Measurements from ENCODE around the gene USP17L21. TPM values are rescaled to one million over a fixed set of nuclear protein-coding genes. Genes with fewer than 3 reads are reported as not detected.
"Not testable (repeated sequence)": the region's sequence is repeated elsewhere in the genome, so short reads cannot be mapped to it uniquely, and the experiment has no call there.

USP17L21 gene
- total RNA-seq, result not detected
- not detected for total RNA-seq (2013)

GRCh38 chr4:9262572-9262971, at the start of gene USP17L21:
Gene USP17L21 (plus strand): TSS chr4:9262872. CDS start chr4:9262872, 0 bp downstream.
- H3K27me3 Mint-ChIP-seq (ENCODE audit: low read depth in 2 of 2); DNase-seq; H3K4me3 Mint-ChIP-seq; H3K4me1 Mint-ChIP-seq; H3K36me3 Mint-ChIP-seq; H3K27me3 ChIP-seq (ENCODE audit: control insufficient read depth, insufficient read depth, low read length); H3K9me3 ChIP-seq (ENCODE audit: control insufficient read depth, insufficient read depth, low read length); H3K27ac Mint-ChIP-seq; H3K9me3 Mint-ChIP-seq; H3K36me3 ChIP-seq (ENCODE audit: control insufficient read depth, insufficient read depth, low read length); ATAC-seq; H3K4me3 ChIP-seq (ENCODE audit: low read length); H3K27ac ChIP-seq (ENCODE audit: low read length); intact Hi-C loops (cut with micrococcal nuclease); H3K4me1 ChIP-seq (ENCODE audit: control insufficient read depth, insufficient read depth, low read length): not testable (repeated sequence)
- WGBS (ENCODE audit: insufficient coverage), result no CpG with 5 or more reads among the region's 13 CpGs

- peak in 1 of 2 donors; percentile 14 for DNase-seq
- ATAC-seq; H3K4me3 ChIP-seq (ENCODE audit: low read length); H3K27ac Mint-ChIP-seq; H3K36me3 Mint-ChIP-seq; H3K27me3 Mint-ChIP-seq (ENCODE audit: low read depth in 2 of 2); H3K9me3 ChIP-seq (ENCODE audit: control insufficient read depth, insufficient read depth, low read length); H3K27me3 ChIP-seq (ENCODE audit: control insufficient read depth, insufficient read depth, low read length); H3K4me1 Mint-ChIP-seq; H3K27ac ChIP-seq (ENCODE audit: low read length); H3K4me1 ChIP-seq (ENCODE audit: control insufficient read depth, insufficient read depth, low read length); H3K9me3 Mint-ChIP-seq; H3K4me3 Mint-ChIP-seq; H3K36me3 ChIP-seq (ENCODE audit: control insufficient read depth, insufficient read depth, low read length); intact Hi-C loops (cut with micrococcal nuclease): not testable (repeated sequence)
- WGBS (ENCODE audit: insufficient coverage), result 85% methylated on average over 10 of the region's 14 CpGs
Measured at GRCh38 chr4:9214701-9215100, 48.0 kb upstream of the USP17L21 start.

- H3K27ac ChIP-seq (ENCODE audit: low read length); H3K36me3 ChIP-seq (ENCODE audit: control insufficient read depth, insufficient read depth, low read length); H3K36me3 Mint-ChIP-seq; H3K9me3 Mint-ChIP-seq; H3K27ac Mint-ChIP-seq; H3K9me3 ChIP-seq (ENCODE audit: control insufficient read depth, insufficient read depth, low read length); H3K4me1 ChIP-seq (ENCODE audit: control insufficient read depth, insufficient read depth, low read length); intact Hi-C loops (cut with micrococcal nuclease); H3K4me1 Mint-ChIP-seq; ATAC-seq; H3K27me3 Mint-ChIP-seq (ENCODE audit: low read depth in 2 of 2); DNase-seq; H3K4me3 Mint-ChIP-seq; H3K27me3 ChIP-seq (ENCODE audit: control insufficient read depth, insufficient read depth, low read length); H3K4me3 ChIP-seq (ENCODE audit: low read length): not testable (repeated sequence)
- 88% methylated on average over 1 of the region's 14 CpGs for WGBS (ENCODE audit: insufficient coverage)
Measured at GRCh38 chr4:9215105-9215504, 47.6 kb upstream of the USP17L21 start, which contains the start of gene USP17L11. Gene USP17L11 (plus strand): TSS chr4:9215405. CDS start chr4:9215405, 0 bp downstream.

- intact Hi-C loops (cut with micrococcal nuclease); H3K36me3 ChIP-seq (ENCODE audit: control insufficient read depth, insufficient read depth, low read length); H3K27ac ChIP-seq (ENCODE audit: low read length); H3K27me3 ChIP-seq (ENCODE audit: control insufficient read depth, insufficient read depth, low read length); H3K9me3 Mint-ChIP-seq; H3K9me3 ChIP-seq (ENCODE audit: control insufficient read depth, insufficient read depth, low read length); H3K4me1 ChIP-seq (ENCODE audit: control insufficient read depth, insufficient read depth, low read length); H3K27me3 Mint-ChIP-seq (ENCODE audit: low read depth in 2 of 2); H3K4me3 Mint-ChIP-seq; H3K36me3 Mint-ChIP-seq; H3K4me1 Mint-ChIP-seq; H3K27ac Mint-ChIP-seq; DNase-seq; H3K4me3 ChIP-seq (ENCODE audit: low read length); ATAC-seq: not testable (repeated sequence)
- no CpG with 5 or more reads among the region's 13 CpGs for WGBS (ENCODE audit: insufficient coverage)
Measured at GRCh38 chr4:9219852-9220251, 42.8 kb upstream of the USP17L21 start, which contains the start of gene USP17L12. Gene USP17L12 (plus strand): TSS chr4:9220152. CDS start chr4:9220152, 0 bp downstream.

- H3K4me3 ChIP-seq (ENCODE audit: low read length); H3K27ac ChIP-seq (ENCODE audit: low read length); H3K4me1 ChIP-seq (ENCODE audit: control insufficient read depth, insufficient read depth, low read length); H3K4me1 Mint-ChIP-seq; H3K9me3 Mint-ChIP-seq; H3K27ac Mint-ChIP-seq; H3K36me3 ChIP-seq (ENCODE audit: control insufficient read depth, insufficient read depth, low read length); H3K36me3 Mint-ChIP-seq; H3K9me3 ChIP-seq (ENCODE audit: control insufficient read depth, insufficient read depth, low read length); ATAC-seq; DNase-seq; H3K4me3 Mint-ChIP-seq; H3K27me3 Mint-ChIP-seq (ENCODE audit: low read depth in 2 of 2); intact Hi-C loops (cut with micrococcal nuclease); H3K27me3 ChIP-seq (ENCODE audit: control insufficient read depth, insufficient read depth, low read length): not testable (repeated sequence)
- WGBS (ENCODE audit: insufficient coverage), result no CpG with 5 or more reads among the region's 14 CpGs
Measured at GRCh38 chr4:9224596-9224995, 38.1 kb upstream of the USP17L21 start, which contains the start of gene USP17L13. Gene USP17L13 (plus strand): TSS chr4:9224896. CDS start chr4:9224896, 0 bp downstream.

GRCh38 chr4:9230249-9230648, 32.4 kb upstream of the USP17L21 start:
- H3K36me3 Mint-ChIP-seq; H3K4me1 ChIP-seq (ENCODE audit: control insufficient read depth, insufficient read depth, low read length); intact Hi-C loops (cut with micrococcal nuclease); H3K27ac Mint-ChIP-seq; ATAC-seq; H3K4me1 Mint-ChIP-seq; DNase-seq; H3K36me3 ChIP-seq (ENCODE audit: control insufficient read depth, insufficient read depth, low read length); H3K4me3 Mint-ChIP-seq; H3K9me3 ChIP-seq (ENCODE audit: control insufficient read depth, insufficient read depth, low read length); H3K27me3 Mint-ChIP-seq (ENCODE audit: low read depth in 2 of 2); H3K9me3 Mint-ChIP-seq; H3K27ac ChIP-seq (ENCODE audit: low read length); H3K4me3 ChIP-seq (ENCODE audit: low read length); H3K27me3 ChIP-seq (ENCODE audit: control insufficient read depth, insufficient read depth, low read length): not testable (repeated sequence)
- WGBS (ENCODE audit: insufficient coverage), result 98% methylated on average over 4 of the region's 8 CpGs

- H3K4me3 Mint-ChIP-seq; H3K27me3 Mint-ChIP-seq (ENCODE audit: low read depth in 2 of 2); H3K9me3 Mint-ChIP-seq; H3K4me1 ChIP-seq (ENCODE audit: control insufficient read depth, insufficient read depth, low read length); H3K4me1 Mint-ChIP-seq; H3K9me3 ChIP-seq (ENCODE audit: control insufficient read depth, insufficient read depth, low read length); H3K36me3 Mint-ChIP-seq; H3K4me3 ChIP-seq (ENCODE audit: low read length); ATAC-seq; intact Hi-C loops (cut with micrococcal nuclease); H3K27ac ChIP-seq (ENCODE audit: low read length); H3K27ac Mint-ChIP-seq; H3K36me3 ChIP-seq (ENCODE audit: control insufficient read depth, insufficient read depth, low read length); DNase-seq; H3K27me3 ChIP-seq (ENCODE audit: control insufficient read depth, insufficient read depth, low read length): not testable (repeated sequence)
- WGBS (ENCODE audit: insufficient coverage), result no CpG with 5 or more reads among the region's 15 CpGs
Measured at GRCh38 chr4:9234085-9234484, 28.6 kb upstream of the USP17L21 start, which contains the start of gene USP17L15. Gene USP17L15 (plus strand): TSS chr4:9234385. CDS start chr4:9234385, 0 bp downstream.

- 82% methylated on average over 10 of the region's 12 CpGs for WGBS (ENCODE audit: insufficient coverage)
- intact Hi-C loops (cut with micrococcal nuclease); H3K4me3 ChIP-seq (ENCODE audit: low read length); H3K36me3 ChIP-seq (ENCODE audit: control insufficient read depth, insufficient read depth, low read length); H3K27ac Mint-ChIP-seq; H3K27me3 Mint-ChIP-seq (ENCODE audit: low read depth in 2 of 2); H3K27me3 ChIP-seq (ENCODE audit: control insufficient read depth, insufficient read depth, low read length); H3K27ac ChIP-seq (ENCODE audit: low read length); H3K36me3 Mint-ChIP-seq; H3K9me3 Mint-ChIP-seq; ATAC-seq; H3K4me3 Mint-ChIP-seq; H3K4me1 ChIP-seq (ENCODE audit: control insufficient read depth, insufficient read depth, low read length); H3K9me3 ChIP-seq (ENCODE audit: control insufficient read depth, insufficient read depth, low read length); H3K4me1 Mint-ChIP-seq: not testable (repeated sequence)
- DNase-seq, result peak; percentile 0 to 11
Measured at GRCh38 chr4:9238461-9238860, 24.2 kb upstream of the USP17L21 start.
